Measurements from ENCODE around the gene FILIP1. TPM values are rescaled to one million over a fixed set of nuclear protein-coding genes. Genes with fewer than 3 reads are reported as not detected.

Gene FILIP1
- total and polyA plus RNA-seq, 12 donors = 16.8 to 269 (median 181) TPM

- Histone ChIP-seq H3K4me1 (peaks cover 0 to 81% (median 71%) of the 10 kb centered on the region in 9 donors), H3K36me3 (no peaks in the 10 kb centered on the region), H3K27me3 (no peaks in the 10 kb centered on the region), H3K4me3 (peak overlapping the region in 4 of 10 donors; percentile 80 to 96 (median 90)), H3K27ac (peak overlapping the region in 1 of 10 donors; percentile 21), H3K9me3 (no peaks in the 10 kb centered on the region)
- no peak for DNase-seq
- intact Hi-C loops (cut with DNase I) = loop anchor here in 1 of 10 donors (10.0 kb wide), 1 partner anchor 323 kb away; the partner anchor contains the start of gene SENP6
- TF ChIP-seq CTCF (IDR thresholded peaks at IDR 0.05) = no peak
- no peak for ATAC-seq
Observed at GRCh38 chr6:75281653-75282052, 211.9 kb downstream of the FILIP1 start.

GRCh38 chr6:75280131-75280855 is 213.3 kb downstream of the FILIP1 start:
- TF ChIP-seq CTCF (IDR thresholded peaks at IDR 0.05) = no peak
- H3K36me3 ChIP-seq = peaks cover 0 to 4% (median 0%) of the 10 kb centered on the region in 9 donors
- peaks cover 0 to 82% (median 67%) of the 10 kb centered on the region in 9 donors for H3K4me1 ChIP-seq
- ATAC-seq (no peak), DNase-seq (no peak)
- intact Hi-C loops (cut with DNase I) = loop anchor here in 1 of 10 donors (10.0 kb wide), 1 partner anchor 325 kb away; the partner anchor contains the start of gene SENP6
- no peak overlapping the region for H3K4me3 ChIP-seq
- WGBS, 2 donors = 87 to 93% methylated on average over 4 of the region's 4 CpGs
- H3K9me3 ChIP-seq = no peaks in the 10 kb centered on the region
- no peaks in the 10 kb centered on the region for H3K27me3 ChIP-seq
- peak overlapping the region in 1 of 10 donors; percentile 32 for H3K27ac ChIP-seq

GRCh38 chr6:75279418-75279817 is 214.2 kb downstream of the FILIP1 start:
- 50 to 61% methylated on average over 2 of the region's 2 CpGs for WGBS, 2 donors
- no peaks in the 10 kb centered on the region for H3K9me3 ChIP-seq
- ATAC-seq (peak in 4 of 8 donors; percentile 26 to 60 (median 42)), DNase-seq (no peak)
- TF ChIP-seq CTCF (IDR thresholded peaks at IDR 0.05) = no peak
- H3K36me3 ChIP-seq = peaks cover 0 to 4% (median 0%) of the 10 kb centered on the region in 9 donors
- H3K27me3 ChIP-seq = no peaks in the 10 kb centered on the region
- H3K27ac ChIP-seq = peak overlapping the region in 2 of 10 donors; percentile 34 to 38
- H3K4me1 ChIP-seq = peaks cover 0 to 91% (median 67%) of the 10 kb centered on the region in 9 donors
- intact Hi-C loops (cut with DNase I) = loop anchor here in 1 of 10 donors (5.0 kb wide), 1 partner anchor 223 kb away; no protein-coding TSS in a partner anchor
- no peak overlapping the region for H3K4me3 ChIP-seq

- H3K4me3 ChIP-seq = no peak overlapping the region
- TF ChIP-seq CTCF (IDR thresholded peaks at IDR 0.05) = no peak
- peaks cover 0 to 98% (median 68%) of the 10 kb centered on the region in 9 donors for H3K4me1 ChIP-seq
- DNase-seq = no peak
- 22 to 36% methylated on average over 4 of the region's 4 CpGs for WGBS, 2 donors
- intact Hi-C loops (cut with DNase I) = loop anchor here in 1 of 10 donors (5.0 kb wide), 1 partner anchor 224 kb away; no protein-coding TSS in a partner anchor
- no peaks in the 10 kb centered on the region for H3K27me3 ChIP-seq
- H3K36me3 ChIP-seq = peaks cover 0 to 4% (median 0%) of the 10 kb centered on the region in 9 donors
- no peaks in the 10 kb centered on the region for H3K9me3 ChIP-seq
- peak overlapping the region in 2 of 10 donors; percentile 34 to 38 for H3K27ac ChIP-seq
- ATAC-seq = peak in 1 of 8 donors; percentile 22
Observed at GRCh38 chr6:75278474-75279077, 215.0 kb downstream of the FILIP1 start.

Data from heart right ventricle (tissue), 16 donors.